GM18498 (cell line): Measurements from ENCODE around the gene PIEZO2.
A peak's percentile ranks its signal among the peaks of the same experiment; 100 is the strongest.
"Not testable (repeated sequence)": the region's sequence is repeated elsewhere in the genome, so short reads cannot be mapped to it uniquely, and the experiment has no call there.

ENCODE experiments used
- ATAC-seq: cut with Tn5 transposase; IDR thresholded peaks from one replicate; pipeline ENCODE4 v1.9.1; 2021; ENCODE audit warnings: mild to moderate bottlenecking, moderate library complexity; ENCODE audit not compliant: unreplicated experiment

The PIEZO2 gene

DNA sequence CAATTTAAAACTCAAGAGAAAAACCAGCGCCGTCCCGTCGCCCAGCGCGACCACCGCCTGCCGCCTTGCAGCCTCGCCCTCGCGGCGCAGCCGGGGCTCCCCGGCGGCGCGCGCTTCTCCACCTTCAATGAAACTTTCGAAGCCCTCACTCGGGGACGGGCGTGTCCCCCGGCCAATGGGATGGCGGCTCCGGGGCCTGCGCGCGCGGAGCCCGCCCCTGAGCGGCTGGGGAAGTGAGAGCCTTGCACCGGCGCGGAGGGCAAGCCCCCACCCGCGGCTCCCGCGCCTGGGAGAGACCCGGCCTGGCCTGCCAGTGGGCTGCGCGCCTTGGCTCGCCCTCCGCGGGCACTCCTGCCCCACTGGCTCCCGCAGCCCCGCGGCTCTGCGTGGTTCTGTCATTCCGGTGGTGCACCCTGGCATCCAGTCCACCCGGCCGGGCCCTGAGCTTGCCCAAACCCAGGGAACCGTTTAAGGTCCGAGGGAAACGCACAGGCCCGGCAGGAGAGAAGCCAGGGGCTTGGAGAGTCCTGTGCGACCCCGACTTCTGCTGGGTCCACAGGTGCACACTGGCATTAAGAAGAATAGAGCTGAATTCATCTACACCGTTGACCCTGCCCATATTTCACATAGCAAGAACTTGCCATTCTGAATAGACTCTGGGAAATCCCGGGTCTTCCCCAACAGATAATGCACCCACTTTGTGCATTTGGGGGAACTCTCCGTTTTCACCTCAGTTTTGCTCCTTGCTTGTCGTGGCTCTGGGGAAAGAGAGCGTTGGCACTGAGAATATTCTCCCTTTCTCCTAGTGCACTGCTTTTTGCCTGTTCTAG lies at the start of gene PIEZO2:
Gene PIEZO2 (minus strand): TSS at position 129 of the 830 bp plus-strand sequence. CDS start 981 bp downstream, outside the sequence.
- peak; percentile 82 for ATAC-seq

DNA sequence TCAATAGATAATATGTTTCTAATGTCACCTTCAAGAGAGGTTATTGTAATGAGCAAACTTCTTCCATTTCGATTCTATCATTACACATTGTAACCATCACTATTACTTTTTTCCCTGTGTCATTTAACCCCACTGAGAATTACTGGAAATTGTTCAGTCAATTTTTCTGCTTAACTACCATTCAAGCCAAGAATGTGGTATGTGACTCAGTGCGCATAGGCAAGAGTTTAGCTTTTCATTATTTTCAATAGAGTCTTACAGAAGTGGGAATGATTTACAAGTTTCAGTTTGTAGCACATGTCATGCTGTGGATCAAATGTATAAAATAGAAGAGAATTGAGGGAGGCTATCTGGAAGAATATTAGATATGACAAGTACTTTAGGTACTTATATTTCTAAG lies 34.3 kb upstream of the PIEZO2 start:
- no peak for ATAC-seq

DNA sequence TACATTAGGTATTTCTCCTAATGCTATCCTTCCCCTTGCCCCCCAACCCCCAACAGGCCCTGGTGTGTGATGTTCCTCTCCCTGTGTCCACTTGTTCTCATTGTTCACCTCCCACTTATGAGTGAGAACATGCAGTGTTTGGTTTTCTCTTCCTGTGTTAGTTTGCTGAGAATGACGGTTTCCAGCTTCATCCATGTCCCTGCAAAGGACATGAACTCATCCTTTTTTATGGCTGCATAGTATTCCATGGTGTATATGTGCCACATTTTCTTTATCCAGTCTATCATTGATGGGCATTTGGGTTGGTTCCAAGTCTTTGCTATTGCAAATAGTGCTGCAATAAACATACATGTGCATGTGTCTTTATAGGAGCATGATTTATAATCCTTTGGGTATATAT lies 32.3 kb upstream of the PIEZO2 start:
- ATAC-seq = not testable (repeated sequence)

DNA sequence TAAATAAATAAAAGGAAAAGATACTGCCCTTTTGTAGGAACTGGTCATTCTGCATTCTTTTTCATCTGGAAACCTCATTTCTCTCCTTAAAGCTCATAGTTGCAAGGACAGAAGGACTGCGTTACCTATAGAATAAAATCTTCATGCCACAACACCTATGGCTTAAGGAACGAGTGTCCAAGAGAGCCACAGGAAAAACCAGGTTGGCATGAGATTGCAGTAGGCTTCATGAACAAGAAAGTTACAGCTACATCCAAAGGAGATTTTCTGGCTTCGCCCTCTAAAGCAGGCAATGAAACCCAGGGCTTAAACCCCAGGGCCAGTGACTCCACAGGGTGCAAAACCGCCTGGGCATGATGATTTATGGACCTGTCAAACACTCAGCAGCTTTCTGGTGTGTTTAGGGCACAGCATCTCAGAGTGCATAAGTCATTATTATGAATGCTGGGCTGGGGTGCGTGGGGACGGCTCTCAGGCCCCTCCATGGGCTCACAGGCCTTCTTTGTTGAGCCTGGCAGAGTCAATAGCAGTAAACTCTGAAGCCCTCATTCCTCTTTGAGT lies 30.7 kb upstream of the PIEZO2 start:
- no peak for ATAC-seq

DNA sequence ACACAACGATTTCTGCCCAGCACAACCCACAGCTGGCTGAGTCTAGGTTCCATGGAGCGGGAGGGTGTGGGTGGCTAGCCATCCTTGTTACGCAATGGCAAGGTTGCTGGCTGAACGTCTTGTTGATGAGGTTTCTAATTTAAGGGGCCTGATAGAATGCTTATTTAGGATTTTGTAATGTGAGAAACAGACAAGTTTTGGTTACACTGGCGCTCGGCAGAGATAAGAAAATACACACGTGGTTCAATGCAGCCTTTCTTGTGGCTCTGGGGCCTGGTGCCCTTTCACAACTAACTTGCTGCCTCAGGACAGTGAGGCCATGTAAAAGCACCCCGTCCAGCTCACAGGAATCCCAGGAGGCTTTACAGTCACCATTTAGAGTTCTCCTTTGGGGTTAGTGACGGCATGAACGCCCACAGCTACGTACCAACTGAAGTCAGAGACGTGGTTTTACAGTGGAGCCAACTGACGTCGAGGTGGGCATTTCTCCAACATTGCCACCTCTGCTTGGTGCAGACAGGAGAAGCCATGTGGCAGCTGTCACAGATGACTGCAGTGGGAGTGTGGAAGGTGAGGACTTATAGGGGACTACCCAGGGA lies 29.7 kb upstream of the PIEZO2 start:
- ATAC-seq = no peak

DNA sequence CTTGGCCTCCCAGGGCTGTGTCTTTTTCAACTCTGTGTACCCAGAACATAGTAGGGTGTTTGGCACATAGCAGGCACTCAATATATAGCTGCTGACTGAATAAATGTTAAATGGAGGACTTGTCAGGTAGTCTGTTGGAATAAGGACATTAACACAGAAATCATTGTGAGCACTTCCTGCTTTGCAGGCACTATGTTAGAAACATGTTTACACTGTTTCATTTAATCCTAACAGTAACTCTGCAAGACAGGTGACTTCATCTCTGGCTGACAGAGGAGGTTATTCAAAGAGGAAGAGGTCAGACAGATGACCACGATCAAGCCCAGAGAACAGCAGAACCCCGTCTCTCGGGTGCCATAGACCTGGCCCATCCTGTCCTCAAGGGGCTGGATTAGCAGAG lies 28.0 kb upstream of the PIEZO2 start:
- ATAC-seq = no peak

DNA sequence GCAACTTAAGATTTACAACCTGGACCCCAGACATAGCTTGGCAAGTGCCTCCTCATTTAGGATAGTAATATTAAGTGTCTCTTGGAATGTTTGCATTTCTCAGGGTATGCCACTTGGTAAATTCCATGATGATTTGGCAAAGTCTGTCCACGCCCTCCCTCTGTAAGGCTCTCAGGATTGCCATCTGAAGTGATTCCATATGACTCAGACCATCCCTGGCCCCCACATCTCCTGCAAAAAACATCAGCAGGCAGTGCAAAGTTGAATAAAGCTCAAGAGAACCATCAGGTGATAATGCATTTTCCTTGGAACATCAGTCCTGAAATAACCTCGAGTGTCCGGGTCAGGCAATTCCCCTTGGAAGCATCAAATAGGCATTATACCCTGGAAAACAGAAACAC lies 27.1 kb upstream of the PIEZO2 start:
- no peak for ATAC-seq

DNA sequence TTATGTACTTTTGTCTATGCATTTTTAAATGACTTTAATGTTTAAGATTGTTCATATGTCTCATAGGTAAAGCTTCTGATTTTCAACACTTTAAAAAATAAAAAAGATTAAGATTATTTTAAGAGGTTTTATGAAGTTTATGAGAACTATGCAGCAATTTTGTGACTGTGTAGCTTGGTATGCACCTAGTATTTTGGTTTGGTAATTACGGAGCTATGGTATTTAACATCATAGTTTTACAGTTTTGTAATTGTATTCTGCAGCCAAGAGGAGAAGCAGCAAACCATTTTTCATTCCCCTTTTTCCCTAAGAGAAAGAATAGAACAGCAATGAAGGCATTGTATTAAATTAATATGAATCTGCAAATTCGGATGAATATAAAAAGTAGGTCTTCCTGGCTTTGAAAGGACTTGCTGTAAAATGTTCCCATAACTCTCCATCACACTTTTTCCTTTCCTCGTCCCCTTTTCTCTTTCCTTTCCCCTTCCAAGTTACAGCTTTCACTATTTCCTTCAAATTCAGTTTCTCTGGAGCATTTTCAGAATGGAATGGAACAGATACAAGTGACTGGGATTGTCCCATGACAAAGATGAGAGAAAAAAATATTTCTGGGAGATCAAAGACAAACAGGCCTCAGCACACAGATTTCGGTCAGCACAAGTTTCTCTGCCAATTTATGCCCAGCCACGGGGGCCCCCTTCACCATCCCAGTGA lies 26.1 kb upstream of the PIEZO2 start:
- no peak for ATAC-seq

DNA sequence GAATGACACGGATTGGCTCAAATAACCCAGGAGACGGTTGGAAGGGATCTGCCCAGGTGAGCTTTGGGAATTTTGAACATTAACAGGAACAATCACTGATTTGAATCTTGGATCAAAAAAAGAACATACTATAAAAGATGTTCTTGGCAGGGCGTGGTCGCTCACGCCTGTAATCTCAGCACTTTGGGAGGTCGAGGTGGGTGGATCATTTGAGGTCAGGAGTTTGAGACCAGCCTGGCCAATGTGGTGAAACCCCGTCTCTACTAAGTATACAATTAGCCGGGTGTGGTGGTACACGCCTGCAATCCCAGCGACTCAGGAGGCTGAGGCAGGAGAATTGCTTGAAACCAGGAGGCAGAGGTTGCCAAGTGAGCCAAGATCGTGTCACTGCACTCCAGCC lies 24.8 kb upstream of the PIEZO2 start:
- not testable (repeated sequence) for ATAC-seq

DNA sequence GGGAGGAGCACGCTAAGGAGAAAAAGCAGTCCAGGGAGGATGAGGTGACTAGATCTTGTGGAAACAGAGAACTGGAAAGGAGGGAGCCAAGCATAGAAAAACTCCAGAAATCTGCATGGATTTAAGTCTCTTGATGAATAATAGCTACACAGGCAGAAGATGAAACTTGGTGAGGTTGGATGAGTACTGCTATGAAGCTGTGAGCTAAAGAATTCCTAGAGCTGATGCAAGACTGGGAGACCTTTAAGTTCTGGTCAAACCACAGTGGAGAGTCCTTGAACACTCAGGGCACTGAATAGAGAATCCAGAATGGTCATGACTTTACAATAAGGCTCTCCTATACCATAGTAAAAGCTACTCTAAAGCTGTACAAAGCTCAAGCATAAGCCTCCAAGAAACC lies 18.4 kb upstream of the PIEZO2 start:
- ATAC-seq = no peak

DNA sequence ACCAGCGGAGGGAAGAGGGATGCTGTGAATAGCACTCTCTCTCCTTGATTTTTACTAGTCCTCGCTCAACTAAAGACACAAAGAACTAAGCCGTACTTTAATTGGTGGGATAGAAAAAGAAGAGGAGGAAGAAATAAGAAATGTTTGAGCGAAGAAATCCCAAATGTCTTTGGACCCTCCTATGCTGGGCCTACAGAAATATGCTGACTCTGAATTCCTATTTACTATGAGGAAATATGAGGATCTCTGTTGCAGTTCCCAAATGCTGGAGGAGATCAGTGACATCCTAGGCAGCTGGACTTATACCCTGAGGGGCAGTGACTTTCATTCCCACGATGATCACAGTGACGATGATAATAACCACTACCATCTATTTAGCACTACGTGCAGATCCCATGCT lies 16.6 kb upstream of the PIEZO2 start:
- ATAC-seq = no peak

DNA sequence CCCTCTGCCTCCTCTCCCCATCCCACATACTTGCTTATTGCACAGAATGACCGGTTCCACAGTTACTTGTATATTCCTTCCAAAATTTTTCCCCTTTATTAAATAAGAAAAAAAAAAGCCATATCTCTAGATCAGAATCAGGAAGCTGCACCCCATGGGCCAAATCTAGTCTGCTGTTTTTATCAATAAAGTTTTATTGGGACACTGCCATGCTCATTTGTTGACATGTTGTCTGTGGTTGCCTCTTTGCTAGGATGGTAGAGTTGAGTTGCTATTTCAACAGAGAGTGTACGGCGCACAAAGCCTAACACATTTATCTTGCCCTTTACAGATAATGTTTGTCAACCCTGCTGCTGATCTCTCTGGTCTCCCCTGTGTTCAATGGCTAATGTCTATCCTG lies 15.8 kb upstream of the PIEZO2 start:
- ATAC-seq = no peak

DNA sequence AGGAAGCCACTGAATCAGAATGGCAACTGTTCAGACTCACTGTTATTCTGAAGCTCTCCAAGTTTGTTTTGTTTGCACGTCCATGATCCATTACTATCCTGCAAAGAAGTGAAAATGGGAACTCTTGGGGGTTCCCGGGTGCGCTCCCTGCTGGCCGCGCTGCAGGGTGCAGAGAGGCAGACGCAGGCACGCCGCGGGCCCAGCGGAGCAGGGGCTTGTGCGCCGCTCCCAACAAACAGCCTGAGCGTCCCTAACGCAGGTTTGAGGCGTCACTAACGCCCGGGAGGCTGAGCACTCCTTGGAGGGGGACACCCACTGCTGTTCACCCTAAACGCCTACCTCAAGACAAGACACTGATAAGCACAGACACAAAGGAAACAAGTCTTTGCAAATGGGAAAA lies 14.3 kb upstream of the PIEZO2 start:
- peak; percentile 63 for ATAC-seq

DNA sequence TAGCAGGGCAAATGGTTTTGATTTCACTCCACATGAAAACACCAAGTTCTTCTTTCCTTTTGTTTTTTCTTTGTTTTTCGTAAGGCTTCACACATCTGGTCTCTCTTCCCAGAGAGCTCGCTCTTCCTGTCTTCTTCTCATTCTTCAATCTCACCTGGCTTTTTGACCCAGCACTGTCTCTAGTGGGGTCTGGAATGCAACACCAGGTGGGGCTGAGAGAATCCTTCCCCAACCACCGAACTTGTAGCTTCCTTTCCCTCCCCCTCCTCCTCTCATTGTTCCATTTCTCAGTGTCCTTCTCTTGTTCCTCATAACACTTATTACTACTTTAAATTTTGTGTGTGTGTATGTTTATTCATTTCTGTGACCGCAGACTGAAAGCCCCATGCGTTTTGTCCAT lies 13.5 kb upstream of the PIEZO2 start:
- ATAC-seq = no peak

DNA sequence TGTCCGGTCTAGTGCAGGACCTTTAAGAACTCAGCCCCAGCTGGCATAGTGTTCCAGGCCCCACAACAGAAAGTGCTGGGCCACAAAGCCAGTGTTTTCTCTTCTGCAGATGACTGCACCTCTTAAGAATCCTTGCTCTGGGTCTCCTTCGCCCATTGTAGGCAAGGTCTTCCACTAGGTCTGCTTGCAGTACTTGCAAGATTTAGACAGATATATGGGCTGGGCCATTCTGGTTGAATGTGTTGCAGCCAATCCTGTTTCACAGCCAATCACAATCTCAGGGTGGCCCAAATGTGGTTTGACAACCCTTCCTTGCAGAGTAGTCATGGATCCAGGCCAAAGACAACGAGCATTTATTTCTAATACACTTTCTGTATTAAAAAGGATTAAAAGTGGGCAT lies 13.1 kb upstream of the PIEZO2 start:
- no peak for ATAC-seq

DNA sequence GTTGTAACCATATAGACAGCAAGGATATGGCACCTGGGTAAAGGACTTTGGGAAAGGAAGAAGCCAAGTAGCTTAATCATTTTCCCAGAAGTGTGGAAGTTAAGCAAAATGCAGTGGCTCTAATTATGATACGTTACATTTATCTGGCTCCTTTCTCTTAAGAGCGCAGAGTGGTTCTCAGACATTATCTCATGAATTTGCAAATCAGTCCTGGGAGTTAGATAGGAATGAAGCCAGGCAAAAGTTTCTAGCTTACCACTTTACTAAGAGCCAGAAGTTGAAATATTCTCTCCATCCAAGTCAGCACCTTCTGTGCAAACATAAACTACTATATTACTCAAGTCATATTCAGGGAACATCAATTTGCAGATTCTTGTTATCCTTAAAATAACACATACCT lies 10.9 kb upstream of the PIEZO2 start:
- no peak for ATAC-seq

DNA sequence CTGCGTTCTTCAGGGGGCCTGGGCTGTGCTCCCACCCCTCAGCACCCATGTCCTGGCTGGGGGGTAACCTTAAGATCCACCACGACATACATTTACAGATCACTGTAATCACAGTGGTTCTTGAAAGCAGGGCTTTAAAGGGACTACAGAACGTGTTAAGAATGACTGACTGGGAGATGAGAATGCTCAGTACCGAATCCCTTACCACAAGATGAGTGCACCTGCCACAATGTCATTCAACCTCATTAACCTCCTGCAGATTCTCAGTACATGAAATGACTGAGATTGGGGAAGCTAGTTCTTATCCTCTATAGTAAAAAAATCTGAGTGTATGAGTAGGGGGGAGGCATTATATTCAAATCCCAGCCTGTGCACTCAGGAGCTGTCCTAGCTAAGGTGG lies 10.5 kb upstream of the PIEZO2 start:
- no peak for ATAC-seq

DNA sequence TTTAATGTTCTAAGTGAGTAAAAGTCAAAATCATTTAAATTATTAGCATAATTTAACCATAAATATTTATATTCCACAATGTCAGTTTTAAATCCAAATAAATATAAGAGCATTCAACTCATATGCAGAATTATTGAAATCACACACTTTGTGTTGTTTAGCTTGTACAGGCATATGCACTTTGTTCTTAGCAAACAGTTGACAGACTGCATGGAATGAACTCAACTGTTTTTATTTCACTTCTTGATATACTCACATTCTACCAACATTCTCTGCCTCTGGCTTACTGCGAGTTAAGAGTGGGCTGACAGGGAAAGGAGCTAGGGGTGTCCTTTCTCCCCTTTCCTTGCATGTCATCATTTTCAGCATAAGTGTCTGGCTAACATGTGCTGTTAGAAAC lies 7.6 kb upstream of the PIEZO2 start:
- no peak for ATAC-seq

DNA sequence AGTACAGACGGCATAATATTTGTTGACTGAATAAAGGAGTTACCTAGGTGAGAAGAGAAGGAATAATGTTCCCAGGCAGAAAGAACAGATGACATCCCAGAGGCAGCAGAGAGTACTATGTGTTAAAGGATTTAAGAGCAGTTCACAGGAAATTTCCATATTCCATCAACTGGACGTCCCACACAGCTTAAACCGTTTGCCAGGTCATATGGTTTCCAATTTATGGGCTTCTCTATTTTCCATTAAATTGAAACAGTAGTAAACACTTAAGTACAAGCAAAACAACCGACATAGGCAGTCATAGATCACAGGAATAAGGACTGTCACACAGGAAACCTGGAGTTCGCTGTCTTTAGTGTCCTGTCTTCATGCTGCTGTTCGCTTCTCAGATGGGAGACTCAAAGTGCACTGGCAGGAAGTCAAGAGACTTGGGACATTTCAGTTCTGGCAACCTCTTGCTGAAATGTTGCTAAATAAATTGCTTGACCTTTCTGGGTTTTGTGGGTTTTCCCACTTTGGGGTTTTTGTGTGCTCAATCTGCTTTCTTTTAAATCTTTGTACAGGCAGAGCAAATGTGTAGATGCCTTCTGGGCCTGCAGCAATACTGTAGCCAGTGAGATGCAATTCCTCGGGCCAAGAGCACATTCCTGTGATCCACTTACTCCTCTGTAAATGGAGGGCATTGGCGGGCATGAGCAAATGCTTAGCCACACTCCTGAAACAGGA lies 5.8 kb upstream of the PIEZO2 start:
- no peak for ATAC-seq

DNA sequence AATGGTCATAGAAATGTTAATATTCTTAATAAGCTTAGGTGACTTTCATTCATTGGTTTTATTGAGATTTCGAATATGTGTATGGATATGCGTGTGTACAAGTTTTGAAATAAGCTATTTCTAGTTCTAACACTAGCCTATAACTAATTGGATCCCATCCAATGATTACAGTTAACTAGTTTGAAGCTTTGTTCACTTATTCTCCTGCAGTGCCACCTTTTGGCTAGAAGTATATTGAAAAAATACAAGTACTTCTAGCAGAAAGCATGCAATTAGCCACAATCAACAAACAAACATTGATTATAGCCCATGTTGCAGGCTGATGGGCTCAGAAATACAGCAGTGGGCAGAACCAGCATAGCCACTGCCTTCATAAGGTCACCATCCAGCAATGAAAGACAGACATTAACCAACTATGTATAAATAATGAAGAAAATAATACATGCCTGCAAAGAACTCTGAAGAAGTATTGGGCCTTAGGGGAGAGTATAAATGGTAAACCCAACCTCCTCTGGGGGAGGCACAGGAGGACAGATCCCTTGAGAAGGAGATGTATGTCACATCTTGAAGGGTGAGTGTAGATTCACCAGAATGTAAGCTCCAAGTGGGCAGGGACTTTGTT lies 5.1 kb upstream of the PIEZO2 start:
- ATAC-seq = no peak

DNA sequence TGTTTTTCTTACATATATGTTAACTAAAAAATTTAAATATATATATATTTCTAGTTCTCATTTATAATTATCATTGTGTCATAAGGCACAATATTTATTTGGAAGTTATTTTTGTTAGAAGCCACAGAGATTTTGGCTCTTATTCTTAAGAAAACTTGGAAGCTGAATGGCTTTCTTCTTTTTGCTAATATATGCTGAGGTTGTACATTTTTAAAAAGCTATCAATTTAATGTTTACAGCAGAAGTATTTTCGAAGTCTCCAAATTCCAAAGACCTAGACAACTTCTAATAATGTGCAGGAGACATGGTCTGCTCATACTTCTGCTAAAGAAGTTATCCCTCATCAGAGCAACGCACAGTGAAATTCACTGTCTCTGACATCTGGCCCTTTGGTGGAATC lies 3.7 kb upstream of the PIEZO2 start:
- no peak for ATAC-seq
